PC-9 (cell line): ENCODE data around the gene INS. TPM values are rescaled to one million over a fixed set of nuclear protein-coding genes. Genes with fewer than 3 reads are reported as not detected.

ENCODE experiments used
- BruUV-seq: library from RNA; stranded (reverse); fragments of 400-500 nt; replicated peaks from 2 replicates; lab custom pipeline; 2021; lab: Mats Ljungman, UMichigan
- CTCF ChIA-PET: fragments of 300-600 bp; sonication (Branson Sonifier 250); formaldehyde crosslinking; loops from one replicate; lab custom pipeline; 2022; ENCODE audit warnings: antibody characterized with exemption; lab: Charles Lee
- POLR2A ChIA-PET: fragments of 300-600 bp; sonication (Branson Sonifier 250); formaldehyde crosslinking; loops from one replicate; lab custom pipeline; 2022; ENCODE audit warnings: antibody characterized with exemption; ENCODE audit not compliant: unreplicated experiment; lab: Charles Lee
- DNase-seq, 2 experiments: peaks; one replicate each; pipeline versions ENCODE4 v3.0.0 to v3.0.0-alpha.2; 2015 to 2022; ENCODE audit warnings: mixed read lengths in 1 of 2
- H2AFZ ChIP-seq: fragments of 200-600 bp; sonication (generic); 2 replicates; pipeline ENCODE4 v1.8.1; 2017; ENCODE audit warnings: antibody characterized with exemption
- H3F3A ChIP-seq: fragments of 200-600 bp; sonication (generic); 2 replicates; pipeline ENCODE4 v1.8.1; 2017; ENCODE audit warnings: antibody characterized with exemption, mild to moderate bottlenecking, low read depth; ENCODE audit not compliant: insufficient read depth
- H3K27ac ChIP-seq: fragments of 200-600 bp; sonication (generic); 2 replicates; pipeline ENCODE4 v1.6.1; 2016; ENCODE audit warnings: mixed run types
- H3K27me3 ChIP-seq: fragments of 200-600 bp; sonication (generic); 2 replicates; pipeline ENCODE4 v1.6.1; 2016; ENCODE audit warnings: low read depth, mixed run types; ENCODE audit not compliant: insufficient read depth
- H3K36me3 ChIP-seq: fragments of 200-600 bp; sonication (generic); 2 replicates; pipeline ENCODE4 v1.6.1; 2016; ENCODE audit warnings: low read depth, mixed run types
- H3K4me1 ChIP-seq: fragments of 200-600 bp; sonication (generic); replicated peaks from 2 replicates; pipeline ENCODE4 v1.6.1; 2016; ENCODE audit warnings: mixed run types; ENCODE audit not compliant: insufficient read depth
- H3K4me2 ChIP-seq: fragments of 200-600 bp; sonication (generic); 2 replicates; pipeline ENCODE4 v1.6.1; 2017; ENCODE audit warnings: mixed run types
- H3K4me3 ChIP-seq: fragments of 200-600 bp; sonication (generic); 2 replicates; pipeline ENCODE4 v1.6.1; 2016; ENCODE audit warnings: mixed run types
- H3K79me2 ChIP-seq: fragments of 200-600 bp; sonication (generic); 2 replicates; pipeline ENCODE4 v1.6.1; 2017; ENCODE audit warnings: low read depth, mixed run types
- H3K9me2 ChIP-seq: fragments of 200-600 bp; sonication (generic); 2 replicates; pipeline ENCODE4 v1.8.1; 2017; ENCODE audit warnings: mild to moderate bottlenecking; ENCODE audit not compliant: insufficient read depth
- H3K9me3 ChIP-seq: fragments of 200-600 bp; sonication (generic); 2 replicates; pipeline ENCODE4 v1.8.1; 2016; ENCODE audit warnings: low read depth; ENCODE audit not compliant: insufficient read depth
- H4K20me1 ChIP-seq: fragments of 200-600 bp; sonication (generic); 2 replicates; pipeline ENCODE4 v1.8.1; 2017; ENCODE audit not compliant: insufficient read depth
- EZH2 ChIP-seq: fragments of 200-600 bp; sonication (generic); IDR thresholded peaks from 2 replicates; pipeline ENCODE4 v1.8.0; 2017; ENCODE audit warnings: antibody characterized with exemption, low read depth
- intact Hi-C: fragments of 100-400 bp; cut with micrococcal nuclease; formaldehyde crosslinking; loops from one replicate; pipeline ENCODE4 v1.10.0; 2022; ENCODE audit not compliant: unreplicated experiment
- total RNA-seq: library from RNA; stranded (reverse); gene quantifications from 2 replicates; pipeline ENCODE4 v1.2.3, GENCODE V29; 2021
- TF ChIP-seq, protein P1 (sequence below): fragments of 200-600 bp; sonication (generic); conservative IDR thresholded peaks from 2 replicates; pipeline ENCODE4 v1.6.1; 2017; ENCODE audit warnings: mixed run types, antibody characterized with exemption, mild to moderate bottlenecking, moderate library complexity

Gene INS
- total RNA-seq, 1 experiment from 2014 or later: not detected

DNA sequence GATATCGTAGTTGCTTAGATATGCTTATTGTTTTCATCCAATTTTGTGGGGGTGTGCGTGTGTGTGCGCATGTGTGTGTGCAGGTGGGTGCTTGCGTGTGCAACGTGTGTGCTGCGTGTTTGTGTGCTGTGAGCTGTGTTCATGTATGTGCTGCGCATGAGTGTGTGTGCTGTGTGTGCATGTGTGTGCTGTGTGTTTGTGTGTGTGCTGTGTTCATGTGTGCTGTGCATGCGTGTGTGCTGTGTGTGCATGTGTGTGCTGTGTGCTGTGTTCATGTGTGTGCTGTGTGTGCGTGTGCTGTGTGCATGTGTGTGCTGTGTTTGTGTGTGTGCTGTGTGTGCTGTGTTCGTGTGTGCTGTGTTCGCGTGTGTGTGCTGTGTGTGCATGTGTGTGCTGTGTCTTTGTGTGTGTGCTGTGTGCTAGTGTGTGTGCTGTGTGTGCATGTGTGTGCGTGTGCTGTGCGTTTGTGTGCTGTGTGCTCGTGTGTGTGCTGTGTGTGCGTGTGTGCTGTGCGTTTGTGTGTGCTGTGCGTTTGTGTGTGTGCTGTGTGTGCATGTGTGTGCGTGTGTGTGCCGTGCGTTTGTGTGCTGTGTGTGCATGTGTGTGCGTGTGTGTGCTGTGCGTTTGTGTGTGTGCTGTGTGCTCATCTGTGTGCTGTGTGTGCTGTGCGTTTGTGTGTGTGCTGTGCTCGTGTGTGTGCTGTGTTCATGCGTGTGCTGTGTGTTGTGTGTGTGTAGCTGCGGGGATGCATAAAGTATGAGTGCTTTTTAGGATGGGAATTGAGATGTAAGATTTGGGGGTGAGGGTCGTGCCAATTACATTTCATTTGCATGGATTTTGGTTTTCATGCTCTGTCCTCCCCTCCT, 29.4 kb downstream of the INS start:
- H3K4me1 ChIP-seq: no peaks in the 10 kb centered on the region
- no peaks in the 10 kb centered on the region for H3F3A ChIP-seq
- H3K79me2 ChIP-seq: no peaks in the 10 kb centered on the region
- H3K27ac ChIP-seq: no peak overlapping the region
- no peaks in the 10 kb centered on the region for H4K20me1 ChIP-seq
- POLR2A ChIA-PET: no interaction called here
- peaks cover 28% of the 10 kb centered on the region for H3K27me3 ChIP-seq
- no peaks in the 10 kb centered on the region for H3K9me2 ChIP-seq
- CTCF ChIA-PET: no interaction called here
- DNase-seq: no peak
- no TSS peak for BruUV-seq
- H2AFZ ChIP-seq: no peak overlapping the region
- H3K4me2 ChIP-seq: no peak overlapping the region
- H3K36me3 ChIP-seq: no peaks in the 10 kb centered on the region
- TF ChIP-seq, protein P1, sequence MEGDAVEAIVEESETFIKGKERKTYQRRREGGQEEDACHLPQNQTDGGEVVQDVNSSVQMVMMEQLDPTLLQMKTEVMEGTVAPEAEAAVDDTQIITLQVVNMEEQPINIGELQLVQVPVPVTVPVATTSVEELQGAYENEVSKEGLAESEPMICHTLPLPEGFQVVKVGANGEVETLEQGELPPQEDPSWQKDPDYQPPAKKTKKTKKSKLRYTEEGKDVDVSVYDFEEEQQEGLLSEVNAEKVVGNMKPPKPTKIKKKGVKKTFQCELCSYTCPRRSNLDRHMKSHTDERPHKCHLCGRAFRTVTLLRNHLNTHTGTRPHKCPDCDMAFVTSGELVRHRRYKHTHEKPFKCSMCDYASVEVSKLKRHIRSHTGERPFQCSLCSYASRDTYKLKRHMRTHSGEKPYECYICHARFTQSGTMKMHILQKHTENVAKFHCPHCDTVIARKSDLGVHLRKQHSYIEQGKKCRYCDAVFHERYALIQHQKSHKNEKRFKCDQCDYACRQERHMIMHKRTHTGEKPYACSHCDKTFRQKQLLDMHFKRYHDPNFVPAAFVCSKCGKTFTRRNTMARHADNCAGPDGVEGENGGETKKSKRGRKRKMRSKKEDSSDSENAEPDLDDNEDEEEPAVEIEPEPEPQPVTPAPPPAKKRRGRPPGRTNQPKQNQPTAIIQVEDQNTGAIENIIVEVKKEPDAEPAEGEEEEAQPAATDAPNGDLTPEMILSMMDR: no peak
- intact Hi-C loops: no loop called here
- H3K4me3 ChIP-seq: no peak overlapping the region
- no peaks in the 10 kb centered on the region for H3K9me3 ChIP-seq

DNA sequence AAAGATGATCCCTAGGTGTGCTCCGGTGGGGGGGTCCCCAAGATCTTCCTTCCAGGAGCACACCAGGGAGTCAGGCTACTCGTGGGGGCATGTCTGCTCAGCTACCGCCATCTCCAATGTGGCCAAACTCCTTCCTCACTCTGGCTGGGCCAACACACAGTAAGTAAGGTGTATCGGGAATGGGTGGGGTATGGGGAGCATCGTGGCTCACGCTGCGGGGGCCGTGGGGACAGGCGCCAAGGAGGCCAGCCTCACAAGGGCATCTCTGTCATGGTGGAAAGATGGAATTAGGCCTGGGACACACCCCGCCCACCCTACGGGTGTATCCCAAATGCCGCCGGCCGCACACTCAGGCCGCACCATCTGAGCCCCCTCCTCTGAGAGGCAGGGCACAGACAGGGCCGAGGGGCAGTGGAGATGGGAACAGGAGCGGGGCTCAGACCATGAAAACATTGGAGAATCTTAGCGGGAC, 30.1 kb downstream of the INS start:
- POLR2A ChIA-PET: no interaction called here
- Histone ChIP-seq H3K27me3 (peaks cover 28% of the 10 kb centered on the region), H4K20me1 (no peaks in the 10 kb centered on the region), H3K79me2 (no peaks in the 10 kb centered on the region), H2AFZ (no peak overlapping the region), H3K36me3 (no peaks in the 10 kb centered on the region), H3K4me2 (no peak overlapping the region), H3K9me3 (no peaks in the 10 kb centered on the region), H3K27ac (no peak overlapping the region), H3F3A (no peaks in the 10 kb centered on the region), H3K4me1 (no peaks in the 10 kb centered on the region), H3K4me3 (no peak overlapping the region), H3K9me2 (no peaks in the 10 kb centered on the region)
- no peak for DNase-seq
- BruUV-seq: no TSS peak
- no peak for TF ChIP-seq EZH2
- TF ChIP-seq, protein P1: no peak
- intact Hi-C loops: no loop called here
- CTCF ChIA-PET: no interaction called here

DNA sequence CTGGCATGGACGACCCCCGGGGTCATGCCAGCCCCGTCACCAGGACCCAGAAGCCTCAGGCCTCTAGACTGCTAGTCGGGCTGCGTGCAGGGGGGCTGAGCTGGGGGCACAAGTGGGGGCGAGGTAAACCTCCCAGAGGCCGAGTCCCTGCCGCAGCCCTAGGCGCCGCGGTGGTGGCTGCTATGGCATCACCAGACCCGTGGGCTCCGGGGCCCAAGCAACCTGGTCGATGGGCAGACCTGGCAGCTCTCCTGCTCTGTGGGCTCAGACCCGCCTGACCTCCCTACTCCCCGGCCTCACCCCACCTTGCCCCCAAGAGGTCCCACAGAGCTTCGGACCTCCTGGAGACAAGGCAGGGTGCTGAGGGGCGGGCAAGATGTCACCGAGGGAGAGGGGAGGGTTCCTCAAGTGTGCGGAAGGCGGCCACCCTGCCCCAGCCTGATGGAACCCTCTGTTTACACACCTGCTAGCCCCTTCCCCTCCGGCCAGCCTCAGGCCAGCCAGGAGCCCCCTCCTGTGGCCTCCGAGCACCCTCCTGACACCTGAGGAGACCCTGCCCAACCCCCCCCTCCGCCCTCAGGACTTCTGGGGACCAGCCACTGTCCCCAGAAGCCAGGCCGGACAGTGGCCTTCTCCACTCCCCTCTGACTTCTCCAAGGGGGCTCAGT, 31.2 kb downstream of the INS start:
- POLR2A ChIA-PET: no interaction called here
- TF ChIP-seq EZH2: no peak
- TF ChIP-seq, protein P1: no peak
- peaks cover 28% of the 10 kb centered on the region for H3K27me3 ChIP-seq
- H3K9me2 ChIP-seq: no peaks in the 10 kb centered on the region
- H3K4me1 ChIP-seq: no peaks in the 10 kb centered on the region
- no peaks in the 10 kb centered on the region for H4K20me1 ChIP-seq
- H3K27ac ChIP-seq: no peak overlapping the region
- no peaks in the 10 kb centered on the region for H3K79me2 ChIP-seq
- BruUV-seq: no TSS peak
- H3K36me3 ChIP-seq: no peaks in the 10 kb centered on the region
- no peak for DNase-seq
- no peaks in the 10 kb centered on the region for H3K9me3 ChIP-seq
- CTCF ChIA-PET: interaction anchor here (0.6 kb wide), 1 partner anchor 12 kb away, joined by 7 read pairs; no protein-coding TSS in a partner anchor
- no peak overlapping the region for H3K4me2 ChIP-seq
- no peak overlapping the region for H2AFZ ChIP-seq
- no peaks in the 10 kb centered on the region for H3F3A ChIP-seq
- intact Hi-C loops: no loop called here
- H3K4me3 ChIP-seq: no peak overlapping the region
